Muscle layer of colon (tissue), 2 donors: ENCODE measurements around the gene CCL4.

Source experiments
- H3K27ac ChIP-seq: one replicate; pipeline ENCODE4 v1.7.0; 2013; ENCODE audit warnings: low read depth, mild to moderate bottlenecking, low read length, moderate library complexity
- H3K27me3 ChIP-seq, 2 donors: one replicate each; pipeline ENCODE4 v1.7.0; 2013; ENCODE audit warnings: low read length in 2 of 2, mild to moderate bottlenecking in 2 of 2; ENCODE audit not compliant: insufficient read depth in 2 of 2, control insufficient read depth in 1 of 2
- H3K36me3 ChIP-seq: one replicate; pipeline ENCODE4 v1.7.0; 2013; ENCODE audit warnings: mild to moderate bottlenecking, low read length; ENCODE audit not compliant: insufficient read depth
- H3K4me1 ChIP-seq: one replicate; pipeline ENCODE4 v1.7.0; 2013; ENCODE audit warnings: mild to moderate bottlenecking, low read length; ENCODE audit not compliant: insufficient read depth
- H3K4me3 ChIP-seq, 2 donors: one replicate each; pipeline ENCODE4 v1.7.0; 2013; ENCODE audit warnings: low read length in 2 of 2, low read depth in 1 of 2, mild to moderate bottlenecking in 1 of 2, moderate library complexity in 1 of 2
- H3K9ac ChIP-seq: one replicate; pipeline ENCODE4 v1.7.0; 2013; ENCODE audit warnings: low read length
- H3K9me3 ChIP-seq: one replicate; pipeline ENCODE4 v1.7.0; 2013; ENCODE audit warnings: mild to moderate bottlenecking, low read length
- donor health status: abdominal sarcoma.
- donor health status: Adenocarcinoma of cecum.

Gene CCL4

DNA sequence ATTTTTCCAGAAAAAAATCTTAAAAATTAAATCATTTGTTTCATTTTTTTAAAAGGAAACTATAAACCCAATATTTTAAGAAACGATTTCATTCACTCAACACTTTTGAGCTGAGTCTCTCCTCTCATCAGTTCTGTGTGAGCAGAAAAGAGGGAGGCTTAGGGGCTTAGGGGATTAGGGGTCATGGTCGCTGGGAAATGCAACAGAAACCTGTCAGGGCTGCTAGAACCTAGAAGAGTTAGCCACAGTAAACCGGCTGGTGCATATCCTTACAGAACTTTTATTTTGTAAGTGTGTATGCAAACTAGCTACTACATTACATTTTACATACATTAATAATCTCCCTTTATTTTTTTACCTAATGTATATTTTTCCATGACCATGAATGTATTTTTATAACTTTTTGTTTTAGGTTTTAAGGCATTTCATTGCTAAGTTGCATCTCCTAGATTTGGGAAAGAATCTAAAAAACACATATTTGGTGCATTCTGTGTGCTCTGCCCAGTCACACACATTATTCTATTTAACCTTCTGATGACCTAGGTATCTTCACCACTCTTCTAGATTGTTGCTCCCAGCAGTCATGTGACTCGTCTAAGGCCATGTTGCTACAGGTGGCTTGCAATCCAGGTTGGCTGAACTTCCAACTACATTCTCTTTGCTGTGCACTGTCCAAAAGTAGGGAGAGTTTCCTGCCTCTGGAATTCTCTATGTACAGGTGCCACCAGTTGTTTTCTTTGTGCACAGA lies 48.4 kb downstream of the CCL4 start:
- Histone ChIP-seq H3K4me1 (peaks cover 11% of the 10 kb centered on the region), H3K27me3 (no peaks in the 10 kb centered on the region), H3K36me3 (no peaks in the 10 kb centered on the region), H3K4me3 (no peak overlapping the region), H3K27ac (no peak overlapping the region), H3K9me3 (no peaks in the 10 kb centered on the region), H3K9ac (no peak overlapping the region)

GRCh38 chr17:36152639-36153120 lies 49.1 kb downstream of the CCL4 start:
- Histone ChIP-seq H3K27me3 (no peaks in the 10 kb centered on the region), H3K9ac (no peak overlapping the region), H3K4me1 (peaks cover 11% of the 10 kb centered on the region), H3K27ac (no peak overlapping the region), H3K36me3 (no peaks in the 10 kb centered on the region), H3K9me3 (no peaks in the 10 kb centered on the region), H3K4me3 (no peak overlapping the region)

DNA sequence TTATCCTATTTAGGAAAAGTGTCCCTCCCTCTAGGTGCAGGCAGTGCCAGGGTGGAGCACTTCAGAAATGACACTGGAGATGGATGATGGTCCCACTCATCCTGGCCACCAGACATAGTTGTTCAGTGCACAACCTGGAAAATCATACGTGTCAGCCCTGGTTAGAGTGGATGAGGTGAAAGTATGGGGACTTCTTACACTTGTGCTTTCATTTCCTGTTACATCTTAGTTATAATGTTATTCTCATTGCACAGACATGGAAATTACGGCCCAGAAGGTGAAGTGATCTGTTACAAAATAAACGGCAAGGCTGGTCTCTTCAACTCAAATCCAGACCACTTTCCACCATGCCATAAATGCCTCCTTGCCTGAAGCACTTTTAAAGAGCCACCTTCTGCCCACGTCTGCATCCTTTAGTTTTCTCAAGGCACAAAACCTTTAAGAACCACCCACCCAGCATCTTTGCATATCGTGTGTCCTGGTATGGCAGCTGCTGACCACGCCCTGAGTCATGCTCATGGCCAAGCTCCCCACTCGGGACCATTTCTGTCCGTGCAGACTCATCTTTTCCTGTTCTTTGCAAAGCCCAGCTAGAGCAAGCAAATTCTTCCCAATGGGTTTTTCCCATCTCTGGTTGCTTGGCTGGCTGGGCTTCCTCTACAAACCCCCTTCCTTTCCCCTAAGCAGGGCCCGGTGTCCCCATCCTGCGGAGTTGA lies 50.4 kb downstream of the CCL4 start:
- no peak overlapping the region for H3K4me3 ChIP-seq
- no peaks in the 10 kb centered on the region for H3K9me3 ChIP-seq
- H3K36me3 ChIP-seq = no peaks in the 10 kb centered on the region

More for the DNA sequence above, 50.4 kb downstream of the CCL4 start:
- no peak overlapping the region for H3K27ac ChIP-seq
- no peak overlapping the region for H3K9ac ChIP-seq
- H3K27me3 ChIP-seq = no peaks in the 10 kb centered on the region
- H3K4me1 ChIP-seq = peaks cover 8% of the 10 kb centered on the region
